ENCODE measurements around the gene CNTN4. TPM values are rescaled to one million over a fixed set of nuclear protein-coding genes. Genes with fewer than 3 reads are reported as not detected.

Gene CNTN4
- total and polyA plus RNA-seq, 2 of the 8 experiments (the other 6 are each of a cell fraction or from before 2014, with no cell fraction given) = 0.41 to 2.2 TPM

DNA sequence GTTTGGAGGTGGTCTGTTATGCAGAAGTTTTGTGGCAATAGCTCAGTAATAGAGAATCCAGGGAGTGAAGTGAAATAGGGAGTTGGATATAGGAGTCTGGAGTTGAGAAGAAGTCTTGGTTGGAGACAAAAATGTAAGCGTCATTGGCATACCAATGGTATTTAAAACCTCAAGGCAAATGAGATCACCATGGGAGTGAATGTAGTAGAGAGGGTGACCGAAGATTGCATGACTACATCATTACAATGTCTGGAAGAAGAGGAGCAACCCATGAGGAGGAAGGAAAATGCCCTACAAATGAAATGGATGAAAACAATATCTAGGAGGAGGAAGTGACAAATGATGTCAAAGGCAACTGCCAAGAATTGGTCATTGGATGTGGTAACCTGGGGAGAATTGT, 54.4 kb downstream of the CNTN4 start (continued):
- TF ChIP-seq CTBP2 (IDR thresholded peaks at IDR 0.05; ENCODE audit: borderline replicate concordance, insufficient read depth, insufficient read length, low read length) (no peak), TBP (IDR thresholded peaks at IDR 0.05; ENCODE audit: low read depth, low read length) (no peak)
